Stimulated activated naive B cell treated with anti-CD40 and anti-IgM and Interleukin-4, amounts not matched to agents 10 μg/mL and 1 μg/mL and 100 μg/mL, for 72 hours (primary cell): ENCODE data around the gene ADAD2.
"Not testable (repeated sequence)": the region's sequence is repeated elsewhere in the genome, so short reads cannot be mapped to it uniquely, and the experiment has no call there.

Experiments used
- ATAC-seq, 2 donors: fragments of 150-1000 bp; cut with Tn5 transposase; replicated peaks; 2 replicates each; pipeline ENCODE4 v1.10.0; 2021; ENCODE audit warnings: moderate library complexity in 1 of 2
- DNase-seq: peaks from one replicate; pipeline ENCODE4 v3.0.0; 2021
- H3K27ac Mint-ChIP-seq: one replicate; pipeline ENCODE4 v1.8.0; 2022; ENCODE audit warnings: mild to moderate bottlenecking, mixed read lengths
- H3K27me3 Mint-ChIP-seq, 2 donors: one replicate each; pipeline ENCODE4 v1.8.0; 2022; ENCODE audit warnings: mixed read lengths in 2 of 2
- H3K36me3 Mint-ChIP-seq, 2 donors: one replicate each; pipeline ENCODE4 v1.8.0; 2022; ENCODE audit warnings: mixed read lengths in 2 of 2, mild to moderate bottlenecking in 1 of 2
- H3K4me1 Mint-ChIP-seq, 2 donors: one replicate each; pipeline ENCODE4 v1.8.0; 2022; ENCODE audit warnings: mixed read lengths in 2 of 2, mild to moderate bottlenecking in 1 of 2
- H3K4me3 Mint-ChIP-seq, 2 donors: one replicate each; pipeline ENCODE4 v1.8.0; 2022; ENCODE audit warnings: mild to moderate bottlenecking in 2 of 2, mixed read lengths in 2 of 2, moderate library complexity in 1 of 2
- H3K9me3 Mint-ChIP-seq, 2 donors: one replicate each; pipeline ENCODE4 v1.8.0; 2022; ENCODE audit warnings: mixed read lengths in 2 of 2, mild to moderate bottlenecking in 1 of 2

Gene ADAD2

DNA sequence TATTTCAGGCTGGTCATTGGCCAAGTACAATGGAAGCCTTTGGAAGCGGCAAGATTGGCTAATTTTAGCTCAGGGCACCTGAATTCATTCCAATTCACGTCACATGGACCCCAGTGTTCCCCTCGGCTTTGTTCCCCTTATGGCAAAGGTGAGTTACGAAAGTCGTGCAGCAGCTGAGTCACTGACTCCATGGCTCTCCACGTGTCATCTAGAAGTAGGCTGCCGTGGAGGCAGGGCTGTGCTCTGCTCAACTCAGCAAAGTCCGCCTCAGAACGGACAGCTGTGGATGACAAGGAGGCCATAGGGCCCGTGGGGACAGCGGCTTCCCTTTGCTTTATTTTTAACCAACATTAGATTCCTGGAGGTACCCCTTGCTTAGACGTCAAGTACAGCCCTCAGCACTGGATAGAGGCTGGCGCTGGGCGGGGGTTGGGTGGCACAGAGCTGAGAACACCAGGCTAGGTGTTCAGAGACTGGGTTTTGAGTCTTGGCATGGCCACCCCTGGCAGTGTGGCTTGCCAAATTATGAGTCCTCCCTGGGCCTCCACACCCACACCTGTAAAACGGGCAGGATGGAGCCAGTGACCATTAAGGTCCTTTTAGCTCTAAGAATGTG is 23.6 kb downstream of the ADAD2 start:
- ATAC-seq: no peak
- DNase-seq: no peak
- Mint-ChIP-seq H3K4me3 (no peak overlapping the region), H3K27me3 (peaks cover 7 to 11% of the 10 kb centered on the region in 2 donors), H3K36me3 (no peaks in the 10 kb centered on the region), H3K4me1 (no peaks in the 10 kb centered on the region), H3K27ac (no peak overlapping the region), H3K9me3 (no peaks in the 10 kb centered on the region)

- Mint-ChIP-seq H3K4me3 (no peak overlapping the region), H3K27me3 (peaks cover 7 to 17% of the 10 kb centered on the region in 2 donors), H3K4me1 (no peaks in the 10 kb centered on the region), H3K36me3 (no peaks in the 10 kb centered on the region), H3K27ac (peak overlapping the region; percentile 77), H3K9me3 (no peaks in the 10 kb centered on the region)
- ATAC-seq (no peak), DNase-seq (no peak)
Observed at GRCh38 chr16:84215531-84215930, 24.6 kb downstream of the ADAD2 start.

DNA sequence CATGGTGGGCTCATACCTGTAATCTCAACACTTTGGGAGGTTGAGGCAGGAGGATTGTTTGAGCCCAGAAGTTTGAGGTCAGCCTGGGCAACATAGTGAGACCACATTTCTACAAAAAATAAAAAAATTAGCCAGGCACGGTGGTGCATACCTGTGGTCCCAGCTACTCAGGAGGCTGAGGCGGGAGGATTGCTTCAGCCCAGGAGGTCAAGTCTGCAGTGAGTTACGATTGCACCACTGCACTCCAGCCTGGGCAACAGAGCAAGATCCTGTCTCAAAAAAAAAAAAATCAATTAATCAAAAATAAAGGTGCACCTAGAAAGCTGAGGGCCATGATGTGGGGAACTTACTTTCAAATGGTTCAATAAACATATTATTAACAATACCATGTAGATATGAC is 25.2 kb downstream of the ADAD2 start:
- H3K9me3 Mint-ChIP-seq, H3K36me3 Mint-ChIP-seq, ATAC-seq, H3K4me3 Mint-ChIP-seq, DNase-seq, H3K4me1 Mint-ChIP-seq, H3K27ac Mint-ChIP-seq: not testable (repeated sequence)
- peaks cover 11 to 23% of the 10 kb centered on the region in 2 donors for H3K27me3 Mint-ChIP-seq

GRCh38 chr16:84218176-84218823 is 27.3 kb downstream of the ADAD2 start:
- no peak for DNase-seq
- Mint-ChIP-seq H3K36me3 (no peaks in the 10 kb centered on the region), H3K4me1 (no peaks in the 10 kb centered on the region), H3K27me3 (peaks cover 13 to 41% of the 10 kb centered on the region in 2 donors), H3K9me3 (no peaks in the 10 kb centered on the region), H3K27ac (no peak overlapping the region), H3K4me3 (no peak overlapping the region)
- no peak for ATAC-seq

- no peak for DNase-seq
- Mint-ChIP-seq H3K4me3 (no peak overlapping the region), H3K27ac (no peak overlapping the region), H3K36me3 (no peaks in the 10 kb centered on the region), H3K4me1 (no peaks in the 10 kb centered on the region), H3K27me3 (peaks cover 11 to 38% of the 10 kb centered on the region in 2 donors), H3K9me3 (no peaks in the 10 kb centered on the region)
- no peak for ATAC-seq
Observed at GRCh38 chr16:84218956-84219355, 28.0 kb downstream of the ADAD2 start.

GRCh38 chr16:84220851-84221250 is 29.9 kb downstream of the ADAD2 start:
- DNase-seq: no peak
- Mint-ChIP-seq H3K4me1 (no peaks in the 10 kb centered on the region), H3K27me3 (peaks cover 15 to 42% of the 10 kb centered on the region in 2 donors), H3K9me3 (no peaks in the 10 kb centered on the region), H3K36me3 (no peaks in the 10 kb centered on the region), H3K27ac (no peak overlapping the region), H3K4me3 (no peak overlapping the region)
- no peak for ATAC-seq

DNA sequence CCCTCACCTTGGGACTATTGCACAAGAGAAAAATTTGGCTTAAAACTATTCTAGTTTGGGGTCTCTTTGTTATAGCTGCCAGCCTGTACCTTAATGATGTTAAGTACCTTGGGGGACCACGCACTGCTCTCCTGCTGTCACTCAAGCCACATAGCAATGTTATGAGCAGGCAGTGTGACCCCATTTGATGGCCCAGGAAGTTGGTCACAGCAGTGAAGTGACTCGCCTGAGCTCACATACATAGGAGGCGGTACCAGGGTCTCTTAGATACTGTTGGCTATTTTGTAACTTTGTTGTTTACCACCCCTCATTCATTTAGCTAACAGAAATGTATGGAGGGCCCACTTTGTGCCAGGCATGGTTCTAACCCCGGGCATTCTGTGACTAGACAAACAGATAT is 32.5 kb downstream of the ADAD2 start:
- DNase-seq (no peak), ATAC-seq (no peak)
- H3K4me1 Mint-ChIP-seq: peaks cover 0 to 3% of the 10 kb centered on the region in 2 donors
- H3K27me3 Mint-ChIP-seq: peaks cover 31 to 59% of the 10 kb centered on the region in 2 donors
- no peak overlapping the region for H3K27ac Mint-ChIP-seq
- no peaks in the 10 kb centered on the region for H3K36me3 Mint-ChIP-seq
- no peak overlapping the region for H3K4me3 Mint-ChIP-seq
- H3K9me3 Mint-ChIP-seq: no peaks in the 10 kb centered on the region

DNA sequence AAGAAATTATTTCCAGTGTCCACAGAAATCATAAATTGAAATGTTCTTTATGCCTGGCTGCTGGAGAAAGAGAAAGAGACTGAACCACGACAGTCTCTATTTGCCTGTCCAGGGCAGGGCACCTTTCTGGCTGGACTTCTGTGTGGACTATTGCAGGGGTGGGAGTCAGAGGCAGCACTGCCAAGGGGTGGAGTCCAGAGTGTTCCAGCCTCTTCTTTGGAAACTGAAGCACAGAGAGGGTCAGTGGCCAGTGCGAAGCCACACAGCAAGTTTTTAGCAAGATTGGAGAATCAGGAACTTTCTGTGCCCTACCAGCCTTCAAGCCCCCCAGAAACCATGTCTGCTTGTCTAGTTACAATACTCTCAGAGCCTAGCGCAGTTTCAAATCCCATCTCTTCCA is 33.6 kb downstream of the ADAD2 start:
- DNase-seq (no peak), ATAC-seq (no peak)
- H3K36me3 Mint-ChIP-seq: no peaks in the 10 kb centered on the region
- H3K9me3 Mint-ChIP-seq: no peaks in the 10 kb centered on the region
- H3K4me1 Mint-ChIP-seq: peaks cover 0 to 3% of the 10 kb centered on the region in 2 donors
- no peak overlapping the region for H3K27ac Mint-ChIP-seq
- H3K27me3 Mint-ChIP-seq: peaks cover 35 to 70% of the 10 kb centered on the region in 2 donors
- no peak overlapping the region for H3K4me3 Mint-ChIP-seq

DNA sequence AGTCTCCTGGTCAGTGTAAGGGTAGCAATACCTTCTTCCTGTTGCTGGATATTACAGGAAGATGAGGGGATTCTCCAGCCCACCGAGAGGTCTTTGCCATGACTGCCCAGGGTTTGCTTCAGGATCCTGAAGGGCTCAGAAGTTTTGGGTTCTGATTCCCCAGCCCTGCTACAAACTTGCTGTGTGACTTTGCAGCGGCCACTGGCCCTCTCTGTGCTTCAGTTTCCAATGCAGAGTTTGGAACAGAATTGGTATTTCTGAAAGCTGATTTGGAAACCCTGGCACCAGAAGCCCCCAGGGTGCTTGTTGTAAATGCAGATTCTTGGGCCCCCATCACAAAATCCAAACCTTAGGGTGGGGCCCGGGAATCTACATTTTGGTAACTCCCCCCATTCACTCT is 34.2 kb downstream of the ADAD2 start:
- peaks cover 0 to 3% of the 10 kb centered on the region in 2 donors for H3K4me1 Mint-ChIP-seq
- no peak overlapping the region for H3K4me3 Mint-ChIP-seq
- no peaks in the 10 kb centered on the region for H3K9me3 Mint-ChIP-seq
- ATAC-seq (no peak), DNase-seq (no peak)
- no peaks in the 10 kb centered on the region for H3K36me3 Mint-ChIP-seq
- H3K27me3 Mint-ChIP-seq: peaks cover 35 to 68% of the 10 kb centered on the region in 2 donors
- H3K27ac Mint-ChIP-seq: no peak overlapping the region

DNA sequence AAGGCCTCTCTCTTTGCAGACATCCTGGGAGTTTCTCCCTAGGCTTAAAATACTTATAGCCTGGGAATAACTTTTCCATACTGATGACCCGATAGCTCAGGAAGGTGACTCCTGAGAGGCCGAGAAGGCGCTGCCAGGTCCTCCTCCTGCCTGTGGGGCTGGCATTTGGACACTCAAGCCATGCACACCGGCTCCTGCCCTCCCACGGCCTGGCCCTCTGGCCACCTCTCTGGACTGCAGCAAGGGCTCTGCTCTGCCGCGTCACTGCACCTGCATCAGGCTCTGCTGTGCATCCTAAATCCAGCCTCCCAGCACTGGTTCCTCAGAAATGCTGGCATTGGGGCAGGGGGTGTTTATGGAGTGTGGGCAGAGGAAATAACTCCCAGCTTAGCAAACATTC is 34.6 kb downstream of the ADAD2 start:
- no peaks in the 10 kb centered on the region for H3K9me3 Mint-ChIP-seq
- peaks cover 0 to 3% of the 10 kb centered on the region in 2 donors for H3K4me1 Mint-ChIP-seq
- H3K27me3 Mint-ChIP-seq: peaks cover 35 to 66% of the 10 kb centered on the region in 2 donors
- H3K27ac Mint-ChIP-seq: no peak overlapping the region
- DNase-seq (no peak), ATAC-seq (no peak)
- H3K4me3 Mint-ChIP-seq: no peak overlapping the region
- no peaks in the 10 kb centered on the region for H3K36me3 Mint-ChIP-seq

GRCh38 chr16:84226026-84226425 is 35.1 kb downstream of the ADAD2 start:
- ATAC-seq (no peak), DNase-seq (no peak)
- Mint-ChIP-seq H3K4me1 (peaks cover 0 to 3% of the 10 kb centered on the region in 2 donors), H3K9me3 (no peaks in the 10 kb centered on the region), H3K27me3 (peaks cover 32 to 66% of the 10 kb centered on the region in 2 donors), H3K4me3 (no peak overlapping the region), H3K27ac (no peak overlapping the region), H3K36me3 (no peaks in the 10 kb centered on the region)

GRCh38 chr16:84227548-84227947 is 36.6 kb downstream of the ADAD2 start:
- DNase-seq (no peak), ATAC-seq (no peak)
- Mint-ChIP-seq H3K27me3 (peaks cover 41 to 56% of the 10 kb centered on the region in 2 donors), H3K4me3 (no peak overlapping the region), H3K36me3 (no peaks in the 10 kb centered on the region), H3K4me1 (peaks cover 0 to 3% of the 10 kb centered on the region in 2 donors), H3K9me3 (no peaks in the 10 kb centered on the region), H3K27ac (no peak overlapping the region)

DNA sequence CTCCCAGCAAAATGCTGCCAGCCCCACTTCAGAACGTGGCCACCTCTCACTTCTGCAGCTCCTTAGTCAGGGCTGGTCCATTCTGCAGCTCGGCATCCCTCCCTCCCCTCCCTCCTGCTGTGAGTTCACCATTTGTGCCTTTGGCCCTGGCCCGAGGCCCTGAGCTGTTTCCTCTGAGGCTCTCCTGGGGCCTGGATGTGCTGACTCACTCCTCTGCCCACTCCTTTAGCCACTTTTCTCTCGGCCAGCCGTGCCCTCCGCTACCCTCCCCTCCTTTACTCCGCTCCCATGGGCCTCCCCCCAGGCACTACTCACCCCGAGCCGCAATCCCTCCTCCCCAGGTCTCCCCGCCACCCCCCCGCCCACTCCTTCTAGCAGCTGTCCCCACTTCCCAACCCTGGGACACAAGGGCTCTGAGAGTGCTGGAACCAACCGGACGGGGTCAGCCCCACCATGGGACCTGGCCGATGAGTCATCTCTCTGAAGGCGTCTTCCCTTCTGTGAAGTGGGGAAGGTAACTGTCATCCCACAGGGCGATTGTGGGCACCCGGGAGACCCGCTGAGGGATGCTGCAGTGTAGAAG is 37.4 kb downstream of the ADAD2 start:
- peaks cover 0 to 3% of the 10 kb centered on the region in 2 donors for H3K4me1 Mint-ChIP-seq
- peaks cover 35 to 52% of the 10 kb centered on the region in 2 donors for H3K27me3 Mint-ChIP-seq
- peak; percentile 54 to 65 for ATAC-seq
- no peaks in the 10 kb centered on the region for H3K36me3 Mint-ChIP-seq
- no peak overlapping the region for H3K27ac Mint-ChIP-seq
- H3K4me3 Mint-ChIP-seq: no peak overlapping the region
- DNase-seq: no peak
- no peaks in the 10 kb centered on the region for H3K9me3 Mint-ChIP-seq

- DNase-seq (no peak), ATAC-seq (no peak)
- no peak overlapping the region for H3K4me3 Mint-ChIP-seq
- H3K27me3 Mint-ChIP-seq: peaks cover 39 to 63% of the 10 kb centered on the region in 2 donors
- H3K9me3 Mint-ChIP-seq: peaks cover 0 to 2% of the 10 kb centered on the region in 2 donors
- no peak overlapping the region for H3K27ac Mint-ChIP-seq
- H3K4me1 Mint-ChIP-seq: peaks cover 0 to 3% of the 10 kb centered on the region in 2 donors
- H3K36me3 Mint-ChIP-seq: no peaks in the 10 kb centered on the region
Observed at GRCh38 chr16:84229471-84229870, 38.5 kb downstream of the ADAD2 start.

DNA sequence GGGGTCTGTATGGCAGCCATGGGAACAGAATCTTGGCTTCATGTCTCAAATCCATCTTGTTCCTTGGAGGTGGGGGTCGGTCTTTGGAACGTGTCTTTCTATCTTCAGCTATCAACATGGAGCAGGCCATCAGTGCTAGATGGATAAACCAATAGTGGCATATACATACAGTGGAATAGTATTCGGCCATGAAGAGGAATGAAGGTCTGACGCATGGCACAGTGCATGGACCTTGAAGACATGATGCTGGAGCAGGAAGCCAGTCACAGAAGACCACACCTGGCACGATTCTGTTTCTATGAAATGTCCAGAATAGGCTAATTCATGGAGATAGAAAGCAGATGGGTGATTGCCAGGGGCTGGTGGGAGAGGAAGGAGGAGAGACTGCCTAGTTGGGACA is 41.1 kb downstream of the ADAD2 start:
- H3K4me3 Mint-ChIP-seq: no peak overlapping the region
- no peak overlapping the region for H3K27ac Mint-ChIP-seq
- DNase-seq: no peak
- H3K4me1 Mint-ChIP-seq: peaks cover 0 to 3% of the 10 kb centered on the region in 2 donors
- no peak for ATAC-seq
- H3K9me3 Mint-ChIP-seq: peaks cover 0 to 2% of the 10 kb centered on the region in 2 donors
- H3K27me3 Mint-ChIP-seq: peaks cover 24 to 50% of the 10 kb centered on the region in 2 donors
- no peaks in the 10 kb centered on the region for H3K36me3 Mint-ChIP-seq
